GM19468 (cell line): Measurements from ENCODE around the gene TBC1D2.
A peak's percentile ranks its signal among the peaks of the same experiment; 100 is the strongest.
"Not testable (repeated sequence)": the region's sequence is repeated elsewhere in the genome, so short reads cannot be mapped to it uniquely, and the experiment has no call there.

Experiments
- ATAC-seq: cut with Tn5 transposase; IDR thresholded peaks from one replicate; pipeline ENCODE4 v1.9.1; 2021; ENCODE audit warnings: mild to moderate bottlenecking, moderate library complexity, moderate number of reproducible peaks; ENCODE audit not compliant: unreplicated experiment; ENCODE audit errors: extremely low read depth

TBC1D2 gene

GRCh38 chr9:98175028-98175569 lies 80.3 kb downstream of the TBC1D2 start:
- ATAC-seq = no peak

- not testable (repeated sequence) for ATAC-seq
These were observed 80.9 kb downstream of the TBC1D2 start for GRCh38 chr9:98174502-98174918.

- ATAC-seq = no peak
These were observed 82.3 kb downstream of the TBC1D2 start for GRCh38 chr9:98173181-98173580.

- no peak for ATAC-seq
These were observed 82.8 kb downstream of the TBC1D2 start for GRCh38 chr9:98172604-98173003.

GRCh38 chr9:98171176-98171925 lies 84.1 kb downstream of the TBC1D2 start:
- no peak for ATAC-seq

DNA sequence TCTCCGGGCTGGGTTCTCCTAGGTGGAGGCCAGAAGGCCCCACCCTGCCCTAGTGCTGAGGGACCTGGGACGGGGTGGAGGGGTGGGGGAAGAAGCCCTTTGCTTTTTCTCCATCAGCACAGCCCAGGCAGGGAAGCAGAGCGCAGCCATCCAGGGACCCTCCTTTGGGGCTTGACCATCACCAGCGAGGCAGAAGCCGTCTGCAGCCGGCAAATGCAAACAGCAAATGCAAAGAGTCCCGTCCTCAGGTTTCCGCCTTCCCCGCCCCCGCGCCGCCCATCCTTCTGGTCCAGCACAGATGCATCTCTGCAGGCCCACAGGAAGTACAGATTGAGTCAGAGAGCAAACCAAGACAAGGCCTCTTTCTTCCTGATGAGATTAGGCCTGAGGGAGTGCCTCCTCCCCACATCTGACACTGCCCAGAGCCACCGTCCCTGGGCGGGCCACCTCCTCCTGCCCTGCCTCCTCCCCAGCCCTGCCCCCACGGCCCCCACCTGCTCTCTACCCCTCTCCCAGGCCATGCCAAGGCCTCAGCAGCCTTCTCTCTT lies 86.4 kb downstream of the TBC1D2 start:
- peak; percentile 81 for ATAC-seq

- no peak for ATAC-seq
These were observed 87.2 kb downstream of the TBC1D2 start for GRCh38 chr9:98168153-98168780.

DNA sequence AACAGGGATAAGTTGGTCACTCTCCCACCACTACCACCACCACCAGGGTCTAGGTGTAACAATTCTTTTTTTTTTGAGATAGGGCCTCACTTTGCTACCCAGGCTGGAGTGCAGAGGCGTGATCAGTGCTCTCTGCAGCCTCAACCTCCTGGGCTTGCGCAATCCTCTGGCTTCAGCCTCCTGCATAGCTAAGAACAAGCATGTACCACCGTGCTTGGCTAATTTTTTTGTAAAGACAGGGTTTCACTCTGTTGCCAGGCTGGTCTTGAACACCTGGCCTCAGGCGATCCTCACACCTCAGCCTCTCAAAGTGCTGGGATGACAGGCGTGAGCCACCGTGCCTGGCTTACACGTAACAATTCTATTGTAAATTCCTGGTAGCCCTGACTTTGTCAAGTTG lies 90.5 kb downstream of the TBC1D2 start:
- ATAC-seq = no peak

- no peak for ATAC-seq
These were observed 92.8 kb downstream of the TBC1D2 start for GRCh38 chr9:98162613-98163012.

- no peak for ATAC-seq
These were observed 93.6 kb downstream of the TBC1D2 start for GRCh38 chr9:98161851-98162250.

DNA sequence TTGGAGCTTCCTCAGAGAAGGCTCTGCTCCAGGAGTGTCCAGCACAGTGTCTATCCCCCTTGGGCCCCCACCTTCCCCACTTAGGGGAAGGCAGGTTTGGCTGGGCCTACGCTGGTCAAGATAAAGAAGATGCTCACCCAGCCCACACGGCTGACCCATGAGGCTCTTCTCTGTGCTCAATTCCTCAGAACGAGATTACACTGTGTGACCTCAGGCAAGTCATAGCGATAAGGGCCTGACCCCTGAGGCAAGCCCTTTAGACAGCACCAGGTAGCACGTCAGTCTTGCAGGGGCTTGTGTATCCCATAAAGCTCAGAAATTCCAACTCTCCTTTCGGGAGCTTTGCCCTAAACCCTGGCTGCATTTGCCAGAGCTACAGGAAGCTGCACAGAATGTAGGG lies 95.7 kb downstream of the TBC1D2 start:
- no peak for ATAC-seq

GRCh38 chr9:98159301-98159700 lies 96.1 kb downstream of the TBC1D2 start:
- ATAC-seq = no peak

DNA sequence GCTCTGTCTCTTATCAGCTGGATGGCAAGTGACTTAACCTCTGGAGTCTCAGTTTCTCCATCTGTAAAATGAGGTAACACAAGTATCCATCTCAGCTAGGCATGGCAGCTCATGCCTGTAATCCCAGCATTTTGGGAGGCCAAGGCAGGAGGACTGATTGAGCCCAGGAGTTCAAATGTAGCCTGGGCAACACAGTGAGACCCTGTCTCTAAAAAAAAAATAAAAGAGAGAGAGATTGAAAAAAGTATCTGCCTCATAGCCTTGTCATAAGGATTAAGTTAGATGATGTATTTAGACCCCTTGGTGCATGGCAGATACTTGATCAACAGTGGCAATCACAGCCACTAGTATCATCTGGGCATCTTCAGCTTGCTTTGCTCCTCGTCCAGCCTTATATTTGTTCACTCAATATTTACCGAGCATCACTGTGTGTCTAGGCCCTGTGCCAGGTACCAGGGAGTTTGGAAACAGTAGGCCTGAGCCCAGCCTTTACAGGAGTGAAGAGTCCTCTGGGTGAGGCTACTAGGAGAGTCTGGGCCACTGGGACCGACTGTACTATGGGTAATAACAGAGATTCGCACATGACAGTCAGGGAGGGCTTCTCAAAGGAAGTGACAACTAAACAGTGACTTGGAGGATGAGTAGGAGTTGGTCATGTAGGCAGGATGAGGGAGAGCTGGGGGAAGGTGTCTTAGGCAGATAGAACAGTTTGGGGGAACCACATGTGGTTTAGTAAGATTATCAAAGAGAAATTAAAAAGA lies 97.2 kb downstream of the TBC1D2 start:
- ATAC-seq = no peak

DNA sequence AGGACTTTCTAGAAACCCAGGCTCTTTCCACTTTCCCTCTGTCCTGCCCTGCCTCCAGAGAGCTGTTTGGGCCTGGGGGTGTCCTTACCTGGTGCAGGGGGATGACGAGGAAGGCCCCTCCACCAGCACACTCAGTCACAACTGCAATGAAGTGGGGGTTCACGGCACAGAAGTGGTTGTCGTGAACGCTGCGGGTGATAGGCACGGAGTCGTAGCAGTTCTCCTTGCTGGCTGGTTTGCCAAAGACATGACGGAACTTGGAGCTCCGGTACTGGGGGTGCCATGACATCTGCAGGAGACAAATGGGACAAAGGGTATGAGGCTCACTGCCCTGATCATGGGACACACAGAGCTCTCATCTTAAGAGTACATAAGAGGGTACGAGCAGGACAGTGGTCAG lies 98.1 kb downstream of the TBC1D2 start:
- no peak for ATAC-seq

- ATAC-seq = no peak
These were observed 100.8 kb downstream of the TBC1D2 start for GRCh38 chr9:98154678-98155077.

GRCh38 chr9:98152526-98152925 lies 102.9 kb downstream of the TBC1D2 start:
- no peak for ATAC-seq

GRCh38 chr9:98150721-98151120 lies 104.7 kb downstream of the TBC1D2 start:
- ATAC-seq = no peak

- no peak for ATAC-seq
These were observed 105.3 kb downstream of the TBC1D2 start for GRCh38 chr9:98150164-98150563.

GRCh38 chr9:98149422-98149821 lies 106.0 kb downstream of the TBC1D2 start:
- ATAC-seq = no peak
